Neural crest cell (in vitro differentiated cells): ENCODE data around the gene PHYHIPL. TPM values are rescaled to one million over a fixed set of nuclear protein-coding genes. Genes with fewer than 3 reads are reported as not detected.

Experiments
- DNase-seq: peaks from one replicate; pipeline ENCODE4 v3.0.0; 2021; ENCODE audit warnings: low read depth, mixed read lengths, low spot score
- H3K27ac Mint-ChIP-seq: one replicate; pipeline ENCODE4 v1.8.0; 2021; ENCODE audit warnings: mild to moderate bottlenecking, mixed read lengths; ENCODE audit not compliant: unreplicated experiment
- H3K27me3 Mint-ChIP-seq: 2 replicates; pipeline ENCODE4 v1.8.0; 2021; ENCODE audit warnings: low read depth, mild to moderate bottlenecking, mixed read lengths
- H3K36me3 Mint-ChIP-seq: 2 replicates; pipeline ENCODE4 v1.8.0; 2021; ENCODE audit warnings: low read depth, mild to moderate bottlenecking, mixed read lengths
- H3K4me1 Mint-ChIP-seq: 2 replicates; pipeline ENCODE4 v1.8.0; 2021; ENCODE audit warnings: mixed read lengths
- H3K4me3 Mint-ChIP-seq: one replicate; pipeline ENCODE4 v1.8.0; 2021; ENCODE audit warnings: mild to moderate bottlenecking, mixed read lengths
- H3K9me3 Mint-ChIP-seq: 2 replicates; pipeline ENCODE4 v1.8.0; 2021; ENCODE audit warnings: mixed read lengths
- CTCF ChIP-seq: fragments of 200-600 bp; sonication (generic); conservative IDR thresholded peaks from 2 replicates; pipeline ENCODE4 v1.5.0; 2021; ENCODE audit warnings: antibody characterized with exemption, mild to moderate bottlenecking
- total RNA-seq: library from RNA; stranded (reverse); gene quantifications from 2 replicates; pipeline ENCODE4 v1.2.1, GENCODE V29; 2021

Gene PHYHIPL
- total RNA-seq, 1 donor from 2014 or later, result 17.5 TPM

GRCh38 chr10:59175538-59176240 lies 754 bp upstream of the PHYHIPL start:
- no peak for DNase-seq
- peaks cover 38% of the 10 kb centered on the region for H3K4me1 Mint-ChIP-seq
- H3K36me3 Mint-ChIP-seq, result peaks cover 10% of the 10 kb centered on the region
- no peak for TF ChIP-seq CTCF
- peak overlapping the region; percentile 97 for H3K27ac Mint-ChIP-seq
- H3K27me3 Mint-ChIP-seq, result peaks cover 52% of the 10 kb centered on the region
- peaks cover 2% of the 10 kb centered on the region for H3K9me3 Mint-ChIP-seq
- H3K4me3 Mint-ChIP-seq, result peak overlapping the region; percentile 97

GRCh38 chr10:59177031-59177797 lies 771 bp downstream of the PHYHIPL start:
- Mint-ChIP-seq H3K27me3 (peaks cover 50% of the 10 kb centered on the region), H3K9me3 (peaks cover 2% of the 10 kb centered on the region), H3K4me3 (peak overlapping the region; percentile 93), H3K36me3 (peaks cover 10% of the 10 kb centered on the region), H3K27ac (peak overlapping the region; percentile 98), H3K4me1 (peaks cover 44% of the 10 kb centered on the region)
- peak; percentile 22 for TF ChIP-seq CTCF
- peak; percentile 57 for DNase-seq

GRCh38 chr10:59177836-59178235 lies 1.4 kb downstream of the PHYHIPL start:
- Mint-ChIP-seq H3K27me3 (peaks cover 50% of the 10 kb centered on the region), H3K9me3 (peaks cover 2% of the 10 kb centered on the region), H3K27ac (peak overlapping the region; percentile 52)

GRCh38 chr10:59179068-59179467 lies 2.6 kb downstream of the PHYHIPL start:
- peaks cover 44% of the 10 kb centered on the region for H3K27me3 Mint-ChIP-seq
- peak overlapping the region; percentile 63 for H3K4me3 Mint-ChIP-seq
- TF ChIP-seq CTCF, result no peak
- H3K9me3 Mint-ChIP-seq, result no peaks in the 10 kb centered on the region
- H3K4me1 Mint-ChIP-seq, result peaks cover 38% of the 10 kb centered on the region
- H3K27ac Mint-ChIP-seq, result no peak overlapping the region
- no peak for DNase-seq
- H3K36me3 Mint-ChIP-seq, result peaks cover 5% of the 10 kb centered on the region

More at GRCh38 chr10:59177836-59178235, 1.4 kb downstream of the PHYHIPL start:
- Mint-ChIP-seq H3K4me3 (peak overlapping the region; percentile 93), H3K36me3 (peaks cover 10% of the 10 kb centered on the region), H3K4me1 (peaks cover 44% of the 10 kb centered on the region)
- DNase-seq, result no peak
- TF ChIP-seq CTCF, result no peak

- peaks cover 26% of the 10 kb centered on the region for H3K4me1 Mint-ChIP-seq
Observed at GRCh38 chr10:59180689-59181270, 4.3 kb downstream of the PHYHIPL start.

More at GRCh38 chr10:59180689-59181270, 4.3 kb downstream of the PHYHIPL start:
- Mint-ChIP-seq H3K4me3 (no peak overlapping the region), H3K27me3 (peaks cover 28% of the 10 kb centered on the region), H3K27ac (no peak overlapping the region), H3K36me3 (peaks cover 3% of the 10 kb centered on the region), H3K9me3 (no peaks in the 10 kb centered on the region)
- TF ChIP-seq CTCF, result no peak
- DNase-seq, result no peak
